CD14-positive monocyte (primary cell): ENCODE data around the gene NKAP. TPM values are rescaled to one million over a fixed set of nuclear protein-coding genes. Genes with fewer than 3 reads are reported as not detected.

Source experiments
- DNase-seq, 3 donors: peaks; one replicate each; pipeline ENCODE4 v3.0.0-alpha.2; 2011 to 2022
- H2AFZ ChIP-seq: 2 replicates; pipeline ENCODE4 v1.6.0; 2012; ENCODE audit warnings: mild to moderate bottlenecking, low read depth, low read length, inconsistent platforms; ENCODE audit not compliant: insufficient read depth, poor library complexity, severe bottlenecking
- H3K27ac ChIP-seq, 2 donors: 1 replicate in 1 of 2; 2 replicates in 1 of 2; pipeline ENCODE4 v1.5.1; 2012 to 2013; ENCODE audit warnings: low read length in 2 of 2, control low read depth in 1 of 2, inconsistent platforms in 1 of 2, low read depth in 1 of 2, mild to moderate bottlenecking in 1 of 2
- H3K27me3 ChIP-seq, 2 donors: one replicate each; pipeline versions ENCODE4 v1.6.0 to v1.6.1; 2011 to 2013; ENCODE audit warnings: low read length in 2 of 2; ENCODE audit not compliant: control insufficient read depth in 2 of 2, insufficient read depth in 2 of 2
- H3K36me3 ChIP-seq, 2 donors: replicated peaks in 1 of 2; 1 replicate in 1 of 2; 2 replicates in 1 of 2; pipeline versions ENCODE4 v1.5.1 to v1.6.1; 2012 to 2013; ENCODE audit warnings: low read length in 2 of 2, control low read depth in 1 of 2, inconsistent platforms in 1 of 2, mild to moderate bottlenecking in 1 of 2; ENCODE audit not compliant: insufficient read depth in 2 of 2, control insufficient read depth in 1 of 2
- H3K4me1 ChIP-seq, 2 donors: 1 replicate in 1 of 2; 2 replicates in 1 of 2; pipeline versions ENCODE4 v1.5.1 to v1.6.1; 2012 to 2013; ENCODE audit warnings: low read length in 2 of 2, control low read depth in 1 of 2, inconsistent platforms in 1 of 2, mild to moderate bottlenecking in 1 of 2, moderate library complexity in 1 of 2; ENCODE audit not compliant: insufficient read depth in 2 of 2, control insufficient read depth in 1 of 2
- H3K4me2 ChIP-seq: replicated peaks from 2 replicates; pipeline ENCODE3; 2012; ENCODE audit warnings: low read length, moderate library complexity, mild to moderate bottlenecking; ENCODE audit not compliant: poor library complexity, severe bottlenecking; ENCODE audit errors: extremely low read depth
- H3K4me3 ChIP-seq, 3 experiments: fragments of 200-600 bp in 1 of 3; sonication (generic) in 1 of 3; replicated peaks in 1 of 3; 1 replicate in 2 of 3; 2 replicates in 1 of 3; pipeline ENCODE4 v1.5.1; 2011 to 2013; ENCODE audit warnings: low read length in 3 of 3, mild to moderate bottlenecking in 3 of 3, control low read depth in 2 of 3, low read depth in 2 of 3, inconsistent platforms in 1 of 3, moderate library complexity in 1 of 3
- H3K79me2 ChIP-seq: 2 replicates; pipeline ENCODE4 v1.6.0; 2012; ENCODE audit warnings: mild to moderate bottlenecking, control low read depth, inconsistent platforms, low read length, moderate library complexity; ENCODE audit not compliant: insufficient read depth
- H3K9ac ChIP-seq: 2 replicates; pipeline ENCODE4 v1.6.0; 2017; ENCODE audit warnings: low read length, mild to moderate bottlenecking; ENCODE audit not compliant: insufficient read depth, poor library complexity, severe bottlenecking
- H3K9me3 ChIP-seq, 2 donors: replicated peaks in 1 of 2; 1 replicate in 1 of 2; 2 replicates in 1 of 2; pipeline versions ENCODE4 v1.5.1 to v1.6.1; 2012 to 2013; ENCODE audit warnings: low read length in 2 of 2, control low read depth in 1 of 2; ENCODE audit not compliant: control insufficient read depth in 1 of 2, insufficient read depth in 1 of 2
- H4K20me1 ChIP-seq: 2 replicates; pipeline ENCODE4 v1.6.0; 2012; ENCODE audit warnings: mild to moderate bottlenecking, low read length, control low read depth, moderate library complexity; ENCODE audit not compliant: insufficient read depth
- H3K27ac Mint-ChIP-seq, 7 donors: one replicate each; pipeline ENCODE4 v1.8.0; 2020; ENCODE audit warnings: mild to moderate bottlenecking in 7 of 7, mixed read lengths in 7 of 7, moderate library complexity in 6 of 7, inconsistent platforms in 2 of 7
- H3K27me3 Mint-ChIP-seq, 3 donors: one replicate each; pipeline ENCODE4 v1.8.0; 2021 to 2022; ENCODE audit warnings: low read depth in 3 of 3, mild to moderate bottlenecking in 3 of 3, mixed read lengths in 3 of 3, moderate library complexity in 3 of 3, inconsistent platforms in 1 of 3
- H3K36me3 Mint-ChIP-seq, 2 donors: one replicate each; pipeline ENCODE4 v1.8.0; 2020; ENCODE audit warnings: mixed read lengths in 2 of 2, inconsistent platforms in 1 of 2, mild to moderate bottlenecking in 1 of 2
- H3K4me1 Mint-ChIP-seq: one replicate; pipeline ENCODE4 v1.8.0; 2020; ENCODE audit warnings: mild to moderate bottlenecking, mixed read lengths
- H3K4me3 Mint-ChIP-seq, 2 donors: one replicate each; pipeline ENCODE4 v1.8.0; 2020; ENCODE audit warnings: mild to moderate bottlenecking in 2 of 2, mixed read lengths in 2 of 2, moderate library complexity in 1 of 2
- H3K9me3 Mint-ChIP-seq, 7 donors: one replicate each; pipeline ENCODE4 v1.8.0; 2020 to 2022; ENCODE audit warnings: mixed read lengths in 7 of 7, mild to moderate bottlenecking in 6 of 7, moderate library complexity in 6 of 7, inconsistent platforms in 2 of 7
- WGBS: methylation state at CpG from one replicate; pipeline ENCODE4 v1.1.5; 2013; ENCODE audit warnings: missing lambda C conversion rate; ENCODE audit not compliant: insufficient coverage; 5-methylcytosine and 5-hydroxymethylcytosine counted together
- intact Hi-C, 2 donors: fragments of 100-400 bp; cut with micrococcal nuclease; formaldehyde crosslinking; loops; one replicate each; pipeline versions ENCODE4 v1.15.0 to v1.15.1; 2023
- polyA plus RNA-seq, 3 donors: library from polyadenylated mRNA; depleted of rRNA in 1 of 3; unstranded in 2 of 3; stranded (reverse) in 1 of 3; fragments of 300-500 nt in 2 of 3; fragments of >200 nt in 1 of 3; fragmentation: Illumina TruSeq in 2 of 3; gene quantifications; 1 replicate in 2 of 3; 2 replicates in 1 of 3; pipeline ENCODE4 v1.2.3, GENCODE V29; 2012 to 2021
- TF ChIP-seq, protein P1 (sequence below): fragments of 200-600 bp; IDR thresholded peaks from one replicate; pipeline ENCODE4 v1.8.0; 2022; ENCODE audit warnings: antibody characterized with exemption, mild to moderate bottlenecking

NKAP gene
- polyA plus RNA-seq, 3 donors, result 2.0 to 2.9 (median 2.1) TPM

DNA sequence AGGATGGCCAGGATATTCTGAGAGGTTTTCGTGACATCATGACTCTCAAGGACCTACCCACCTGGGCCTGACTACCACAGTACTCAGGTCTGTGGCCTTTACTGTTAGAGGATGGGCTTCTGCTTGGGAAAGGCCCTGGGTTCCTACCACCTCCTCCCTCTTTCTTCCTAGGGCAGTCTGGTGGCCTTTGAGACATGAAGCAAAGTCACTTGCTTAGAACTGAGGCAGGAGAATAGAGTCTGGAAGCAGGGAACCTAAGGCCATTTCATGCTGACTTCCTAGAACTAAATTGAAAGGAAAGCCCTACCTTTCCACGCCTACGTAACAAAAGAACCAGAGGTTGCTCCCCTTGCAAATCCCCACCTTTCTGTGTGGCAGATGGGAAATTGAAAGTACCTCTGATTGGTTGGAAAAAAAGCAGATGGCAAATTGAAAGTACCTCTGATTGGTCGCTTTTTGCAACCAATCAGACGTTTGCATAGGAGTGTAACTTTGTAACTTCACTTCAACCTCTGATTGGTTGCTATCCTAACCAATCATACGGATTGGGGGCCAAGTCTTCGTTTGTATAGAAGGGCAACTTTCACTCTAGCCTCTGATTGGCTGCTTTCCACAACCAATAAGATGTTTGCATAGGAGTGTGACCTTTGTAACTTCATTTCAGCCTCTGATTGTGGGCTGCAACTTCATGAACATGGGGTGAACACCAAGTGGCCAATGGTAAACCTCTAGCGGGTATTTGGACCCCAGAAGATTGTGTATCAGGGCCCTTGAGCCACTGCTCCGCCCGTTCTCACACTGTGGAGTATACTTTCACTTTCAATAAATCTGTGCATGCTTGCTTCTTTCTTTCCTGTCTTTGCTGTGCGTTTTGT, 57.8 kb downstream of the NKAP start:
- Histone ChIP-seq H3K4me3 (peak overlapping the region; percentile 12 to 35 (median 24)), H3K4me1 (peaks cover 0 to 9% of the 10 kb centered on the region in 2 donors), H4K20me1 (no peaks in the 10 kb centered on the region), H3K4me2 (peak overlapping the region; percentile 36), H3K9ac (no peak overlapping the region), H3K27ac (no peak overlapping the region), H3K9me3 (no peaks in the 10 kb centered on the region), H3K36me3 (no peaks in the 10 kb centered on the region), H3K27me3 (no peaks in the 10 kb centered on the region), H3K79me2 (no peaks in the 10 kb centered on the region), H2AFZ (peak overlapping the region; percentile 15)
- Mint-ChIP-seq H3K27ac (no peak overlapping the region), H3K36me3 (no peaks in the 10 kb centered on the region), H3K4me1 (peaks cover 8% of the 10 kb centered on the region), H3K27me3 (peaks cover 0 to 22% (median 19%) of the 10 kb centered on the region in 3 donors), H3K9me3 (peaks cover 0 to 9% (median 0%) of the 10 kb centered on the region in 7 donors), H3K4me3 (no peak overlapping the region)
- peak; percentile 29 to 52 (median 47) for DNase-seq
- TF ChIP-seq, protein P1, sequence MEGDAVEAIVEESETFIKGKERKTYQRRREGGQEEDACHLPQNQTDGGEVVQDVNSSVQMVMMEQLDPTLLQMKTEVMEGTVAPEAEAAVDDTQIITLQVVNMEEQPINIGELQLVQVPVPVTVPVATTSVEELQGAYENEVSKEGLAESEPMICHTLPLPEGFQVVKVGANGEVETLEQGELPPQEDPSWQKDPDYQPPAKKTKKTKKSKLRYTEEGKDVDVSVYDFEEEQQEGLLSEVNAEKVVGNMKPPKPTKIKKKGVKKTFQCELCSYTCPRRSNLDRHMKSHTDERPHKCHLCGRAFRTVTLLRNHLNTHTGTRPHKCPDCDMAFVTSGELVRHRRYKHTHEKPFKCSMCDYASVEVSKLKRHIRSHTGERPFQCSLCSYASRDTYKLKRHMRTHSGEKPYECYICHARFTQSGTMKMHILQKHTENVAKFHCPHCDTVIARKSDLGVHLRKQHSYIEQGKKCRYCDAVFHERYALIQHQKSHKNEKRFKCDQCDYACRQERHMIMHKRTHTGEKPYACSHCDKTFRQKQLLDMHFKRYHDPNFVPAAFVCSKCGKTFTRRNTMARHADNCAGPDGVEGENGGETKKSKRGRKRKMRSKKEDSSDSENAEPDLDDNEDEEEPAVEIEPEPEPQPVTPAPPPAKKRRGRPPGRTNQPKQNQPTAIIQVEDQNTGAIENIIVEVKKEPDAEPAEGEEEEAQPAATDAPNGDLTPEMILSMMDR, result no peak
- intact Hi-C loops, result no loop called here
- WGBS, result 20% methylated on average over 1 of the region's 11 CpGs

DNA sequence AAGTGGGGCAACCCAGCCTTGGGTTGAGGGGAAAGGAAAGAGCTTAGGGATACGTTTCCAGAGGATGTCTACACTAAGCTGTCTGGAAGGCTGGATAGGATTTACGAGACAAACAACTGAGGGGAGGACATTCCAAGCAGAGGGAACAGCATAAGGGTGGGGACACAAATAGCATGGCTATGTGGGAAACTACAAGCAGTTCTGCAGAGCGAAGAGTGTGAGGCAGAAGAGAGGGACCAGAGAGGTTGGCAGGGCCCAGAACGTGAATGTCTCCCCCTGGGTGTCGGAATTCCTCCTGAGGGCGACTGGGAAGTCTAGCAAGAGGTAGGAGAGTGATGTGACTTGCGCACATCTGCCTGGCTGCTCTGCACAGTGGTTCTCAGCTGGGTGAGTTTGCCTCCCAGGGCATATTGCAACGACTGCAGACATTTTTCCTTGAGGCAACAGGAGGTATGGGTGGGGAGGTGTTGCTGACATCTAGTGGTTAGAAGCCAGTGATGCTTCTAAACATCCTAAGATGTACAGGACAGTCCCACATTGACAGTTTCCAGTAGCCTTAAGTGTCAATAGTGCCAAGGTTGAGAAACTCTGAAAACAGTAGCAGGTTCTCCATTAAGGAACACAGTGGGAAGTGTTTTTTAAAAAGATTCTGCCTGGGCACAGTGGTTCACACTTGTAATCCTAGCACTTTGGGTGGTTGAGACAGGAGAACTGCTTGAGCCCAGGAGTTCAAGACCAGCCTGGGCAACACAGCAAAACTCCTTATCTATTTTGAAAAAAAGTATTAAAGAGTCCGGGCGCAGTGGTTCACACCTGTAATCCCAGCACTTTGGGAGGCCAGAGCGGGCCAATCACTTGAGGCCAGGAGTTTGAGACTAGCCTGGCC, 62.8 kb downstream of the NKAP start:
- Histone ChIP-seq H2AFZ (no peak overlapping the region), H3K9me3 (no peaks in the 10 kb centered on the region), H3K36me3 (peaks cover 3 to 17% of the 10 kb centered on the region in 2 donors), H3K9ac (no peak overlapping the region), H3K27me3 (no peaks in the 10 kb centered on the region), H4K20me1 (no peaks in the 10 kb centered on the region), H3K4me3 (no peak overlapping the region), H3K4me1 (peaks cover 0 to 7% of the 10 kb centered on the region in 2 donors), H3K4me2 (no peak overlapping the region), H3K27ac (no peak overlapping the region), H3K79me2 (peaks cover 1% of the 10 kb centered on the region)
- TF ChIP-seq, protein P1, result peak; percentile 63
- peak; percentile 38 to 46 (median 46) for DNase-seq
- 73% methylated on average over 9 of the region's 11 CpGs for WGBS
- intact Hi-C loops, result no loop called here
- Mint-ChIP-seq H3K27ac (peak overlapping the region in 2 of 7 donors; percentile 30 to 38), H3K27me3 (peaks cover 0 to 5% (median 0%) of the 10 kb centered on the region in 3 donors), H3K4me3 (no peak overlapping the region), H3K9me3 (no peaks in the 10 kb centered on the region), H3K36me3 (peaks cover 13 to 25% of the 10 kb centered on the region in 2 donors), H3K4me1 (peaks cover 15% of the 10 kb centered on the region)
